HL-60 (cell line): Measurements from ENCODE around the gene HOXD11.

Experiments
- CTCF ChIP-seq: IDR thresholded peaks from one replicate; pipeline ENCODE4 v1.5.1; 2011; ENCODE audit warnings: low read length, control low read depth, inconsistent platforms; ENCODE audit not compliant: insufficient read depth
- GABPA ChIP-seq: IDR thresholded peaks from 2 replicates; pipeline ENCODE4 v1.6.1; 2012; ENCODE audit warnings: low read depth
- POLR2AphosphoS5 ChIP-seq: IDR thresholded peaks from 2 replicates; pipeline ENCODE4 v1.6.1; 2012; ENCODE audit warnings: low read depth
- SPI1 ChIP-seq: IDR thresholded peaks from 2 replicates; pipeline ENCODE4 v1.6.1; 2012; ENCODE audit warnings: low read depth, mild to moderate bottlenecking, borderline replicate concordance
- TF ChIP-seq, protein P1 (sequence below): IDR thresholded peaks from 2 replicates; pipeline ENCODE4 v1.6.1; 2012; ENCODE audit warnings: low read depth; ENCODE audit not compliant: insufficient replicate concordance

GRCh38 chr2:176118601-176119339 is 11.7 kb downstream of the HOXD11 start:
- TF ChIP-seq POLR2AphosphoS5: no peak
- TF ChIP-seq CTCF: no peak
- TF ChIP-seq, protein P1, sequence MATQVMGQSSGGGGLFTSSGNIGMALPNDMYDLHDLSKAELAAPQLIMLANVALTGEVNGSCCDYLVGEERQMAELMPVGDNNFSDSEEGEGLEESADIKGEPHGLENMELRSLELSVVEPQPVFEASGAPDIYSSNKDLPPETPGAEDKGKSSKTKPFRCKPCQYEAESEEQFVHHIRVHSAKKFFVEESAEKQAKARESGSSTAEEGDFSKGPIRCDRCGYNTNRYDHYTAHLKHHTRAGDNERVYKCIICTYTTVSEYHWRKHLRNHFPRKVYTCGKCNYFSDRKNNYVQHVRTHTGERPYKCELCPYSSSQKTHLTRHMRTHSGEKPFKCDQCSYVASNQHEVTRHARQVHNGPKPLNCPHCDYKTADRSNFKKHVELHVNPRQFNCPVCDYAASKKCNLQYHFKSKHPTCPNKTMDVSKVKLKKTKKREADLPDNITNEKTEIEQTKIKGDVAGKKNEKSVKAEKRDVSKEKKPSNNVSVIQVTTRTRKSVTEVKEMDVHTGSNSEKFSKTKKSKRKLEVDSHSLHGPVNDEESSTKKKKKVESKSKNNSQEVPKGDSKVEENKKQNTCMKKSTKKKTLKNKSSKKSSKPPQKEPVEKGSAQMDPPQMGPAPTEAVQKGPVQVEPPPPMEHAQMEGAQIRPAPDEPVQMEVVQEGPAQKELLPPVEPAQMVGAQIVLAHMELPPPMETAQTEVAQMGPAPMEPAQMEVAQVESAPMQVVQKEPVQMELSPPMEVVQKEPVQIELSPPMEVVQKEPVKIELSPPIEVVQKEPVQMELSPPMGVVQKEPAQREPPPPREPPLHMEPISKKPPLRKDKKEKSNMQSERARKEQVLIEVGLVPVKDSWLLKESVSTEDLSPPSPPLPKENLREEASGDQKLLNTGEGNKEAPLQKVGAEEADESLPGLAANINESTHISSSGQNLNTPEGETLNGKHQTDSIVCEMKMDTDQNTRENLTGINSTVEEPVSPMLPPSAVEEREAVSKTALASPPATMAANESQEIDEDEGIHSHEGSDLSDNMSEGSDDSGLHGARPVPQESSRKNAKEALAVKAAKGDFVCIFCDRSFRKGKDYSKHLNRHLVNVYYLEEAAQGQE: no peak
- TF ChIP-seq GABPA: no peak
- no peak for TF ChIP-seq SPI1
